ENCODE data around the gene SERHL2.

The SERHL2 gene

GRCh38 chr22:42585096-42585495, 31.3 kb downstream of the SERHL2 start:
- TF ChIP-seq, protein P1, sequence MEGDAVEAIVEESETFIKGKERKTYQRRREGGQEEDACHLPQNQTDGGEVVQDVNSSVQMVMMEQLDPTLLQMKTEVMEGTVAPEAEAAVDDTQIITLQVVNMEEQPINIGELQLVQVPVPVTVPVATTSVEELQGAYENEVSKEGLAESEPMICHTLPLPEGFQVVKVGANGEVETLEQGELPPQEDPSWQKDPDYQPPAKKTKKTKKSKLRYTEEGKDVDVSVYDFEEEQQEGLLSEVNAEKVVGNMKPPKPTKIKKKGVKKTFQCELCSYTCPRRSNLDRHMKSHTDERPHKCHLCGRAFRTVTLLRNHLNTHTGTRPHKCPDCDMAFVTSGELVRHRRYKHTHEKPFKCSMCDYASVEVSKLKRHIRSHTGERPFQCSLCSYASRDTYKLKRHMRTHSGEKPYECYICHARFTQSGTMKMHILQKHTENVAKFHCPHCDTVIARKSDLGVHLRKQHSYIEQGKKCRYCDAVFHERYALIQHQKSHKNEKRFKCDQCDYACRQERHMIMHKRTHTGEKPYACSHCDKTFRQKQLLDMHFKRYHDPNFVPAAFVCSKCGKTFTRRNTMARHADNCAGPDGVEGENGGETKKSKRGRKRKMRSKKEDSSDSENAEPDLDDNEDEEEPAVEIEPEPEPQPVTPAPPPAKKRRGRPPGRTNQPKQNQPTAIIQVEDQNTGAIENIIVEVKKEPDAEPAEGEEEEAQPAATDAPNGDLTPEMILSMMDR (conservative IDR thresholded peaks at IDR 0.05; ENCODE audit: low read length) = no peak
- TF ChIP-seq EZH2phosphoT487 (IDR thresholded peaks at IDR 0.05; ENCODE audit: borderline replicate concordance) = no peak

GRCh38 chr22:42586381-42586780, 32.6 kb downstream of the SERHL2 start:
- H2AFZ ChIP-seq (ENCODE audit: low read length) = no peak overlapping the region
- H3K79me2 ChIP-seq (ENCODE audit: insufficient read depth, low read length) = peaks cover 12% of the 10 kb centered on the region
- H4K20me1 ChIP-seq (ENCODE audit: insufficient read depth, low read length, poor library complexity, severe bottlenecking) = no peaks in the 10 kb centered on the region
- no peak overlapping the region for H3K9ac ChIP-seq (ENCODE audit: low read depth, low read length, poor library complexity, severe bottlenecking)
- H3F3A ChIP-seq (ENCODE audit: low read depth) = no peaks in the 10 kb centered on the region
- no peak overlapping the region for H3K4me2 ChIP-seq (ENCODE audit: low read depth, low read length, poor library complexity, severe bottlenecking)
- H3K9me2 ChIP-seq (replicated peaks; ENCODE audit: low read depth, low read length) = no peaks in the 10 kb centered on the region
- H3K9me3 ChIP-seq (ENCODE audit: insufficient read depth, low read depth, low read length) = no peaks in the 10 kb centered on the region
- peaks cover 5% of the 10 kb centered on the region for H3K4me1 ChIP-seq (ENCODE audit: insufficient read depth, low read length, poor library complexity, severe bottlenecking)
- no peak overlapping the region for H3K4me3 ChIP-seq (ENCODE audit: low read length, poor library complexity, severe bottlenecking)
- H3K27me3 ChIP-seq (ENCODE audit: insufficient read depth, low read length, poor library complexity, severe bottlenecking) = no peaks in the 10 kb centered on the region
- peaks cover 72% of the 10 kb centered on the region; the same call in 1 of the 2 replicates for H3K36me3 ChIP-seq (ENCODE audit: insufficient read depth, low read length)
- no peak for TF ChIP-seq EZH2phosphoT487 (IDR thresholded peaks at IDR 0.05; ENCODE audit: borderline replicate concordance)
- TF ChIP-seq, protein P1 (conservative IDR thresholded peaks at IDR 0.05; ENCODE audit: low read length) = no peak

More at GRCh38 chr22:42585096-42585495, 31.3 kb downstream of the SERHL2 start:
- Histone ChIP-seq H3K9me3 (ENCODE audit: insufficient read depth, low read depth, low read length) (no peaks in the 10 kb centered on the region), H3K27me3 (ENCODE audit: insufficient read depth, low read length, poor library complexity, severe bottlenecking) (no peaks in the 10 kb centered on the region), H3F3A (ENCODE audit: low read depth) (no peaks in the 10 kb centered on the region), H3K36me3 (ENCODE audit: insufficient read depth, low read length) (peaks cover 61% of the 10 kb centered on the region; the same call in 1 of the 2 replicates), H3K79me2 (ENCODE audit: insufficient read depth, low read length) (peaks cover 20% of the 10 kb centered on the region), H2AFZ (ENCODE audit: low read length) (no peak overlapping the region), H3K9me2 (replicated peaks; ENCODE audit: low read depth, low read length) (no peaks in the 10 kb centered on the region), H3K4me2 (ENCODE audit: low read depth, low read length, poor library complexity, severe bottlenecking) (no peak overlapping the region), H3K9ac (ENCODE audit: low read depth, low read length, poor library complexity, severe bottlenecking) (no peak overlapping the region), H4K20me1 (ENCODE audit: insufficient read depth, low read length, poor library complexity, severe bottlenecking) (peaks cover 3% of the 10 kb centered on the region), H3K4me1 (ENCODE audit: insufficient read depth, low read length, poor library complexity, severe bottlenecking) (peaks cover 5% of the 10 kb centered on the region), H3K4me3 (ENCODE audit: low read length, poor library complexity, severe bottlenecking) (no peak overlapping the region)

DNA sequence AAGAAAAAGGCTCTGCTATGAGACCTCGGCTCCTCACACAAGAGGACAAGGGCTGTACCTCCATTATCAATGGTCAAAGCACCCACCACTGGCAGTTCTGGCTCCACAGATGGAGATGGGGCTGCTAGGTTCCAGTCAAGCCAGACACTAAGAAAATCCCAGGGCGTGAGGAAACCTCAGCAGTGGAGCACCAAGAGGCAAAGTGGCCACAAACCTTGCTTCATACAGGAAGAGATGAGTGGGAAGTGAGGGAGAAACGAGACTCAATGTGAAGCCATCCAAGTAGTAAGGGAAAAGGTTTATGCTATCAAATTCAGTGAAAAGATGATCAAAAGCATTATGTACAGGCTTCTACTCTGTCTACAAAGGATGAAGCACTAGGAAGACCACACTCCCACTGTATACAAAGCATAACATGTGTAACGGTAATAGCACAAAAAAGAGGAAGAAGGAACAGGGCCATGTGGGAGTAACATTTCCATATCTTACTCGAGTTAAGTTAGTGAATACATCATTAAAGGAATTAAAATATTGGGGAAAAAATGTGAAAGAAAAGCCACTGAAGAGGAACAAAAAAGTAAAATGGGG, 33.9 kb downstream of the SERHL2 start:
- H3K4me2 ChIP-seq (ENCODE audit: low read depth, low read length, poor library complexity, severe bottlenecking) = no peak overlapping the region
- H3K4me3 ChIP-seq (ENCODE audit: low read length, poor library complexity, severe bottlenecking) = no peak overlapping the region
- no peak overlapping the region for H3K9ac ChIP-seq (ENCODE audit: low read depth, low read length, poor library complexity, severe bottlenecking)
- no peak overlapping the region for H2AFZ ChIP-seq (ENCODE audit: low read length)
- TF ChIP-seq, protein P1 (conservative IDR thresholded peaks at IDR 0.05; ENCODE audit: low read length) = no peak
- no peak for TF ChIP-seq EZH2phosphoT487 (IDR thresholded peaks at IDR 0.05; ENCODE audit: borderline replicate concordance)
- no peaks in the 10 kb centered on the region for H3K9me3 ChIP-seq (ENCODE audit: insufficient read depth, low read depth, low read length)
- no peaks in the 10 kb centered on the region for H3K4me1 ChIP-seq (ENCODE audit: insufficient read depth, low read length, poor library complexity, severe bottlenecking)
- peaks cover 82% of the 10 kb centered on the region; the same call in 1 of the 2 replicates for H3K36me3 ChIP-seq (ENCODE audit: insufficient read depth, low read length)
- H3K27me3 ChIP-seq (ENCODE audit: insufficient read depth, low read length, poor library complexity, severe bottlenecking) = no peaks in the 10 kb centered on the region
- H3K79me2 ChIP-seq (ENCODE audit: insufficient read depth, low read length) = no peaks in the 10 kb centered on the region
- H3K9me2 ChIP-seq (replicated peaks; ENCODE audit: low read depth, low read length) = no peaks in the 10 kb centered on the region
- H3F3A ChIP-seq (ENCODE audit: low read depth) = no peaks in the 10 kb centered on the region
- H4K20me1 ChIP-seq (ENCODE audit: insufficient read depth, low read length, poor library complexity, severe bottlenecking) = no peaks in the 10 kb centered on the region

Measured in Loucy (cell line).